ENCODE results near the gene CEP250. TPM values are rescaled to one million over a fixed set of nuclear protein-coding genes. Genes with fewer than 3 reads are reported as not detected.
"Not testable (repeated sequence)": the region's sequence is repeated elsewhere in the genome, so short reads cannot be mapped to it uniquely, and the experiment has no call there.

CEP250 gene
- total RNA-seq, 1 donor from 2014 or later: 15.9 TPM

DNA sequence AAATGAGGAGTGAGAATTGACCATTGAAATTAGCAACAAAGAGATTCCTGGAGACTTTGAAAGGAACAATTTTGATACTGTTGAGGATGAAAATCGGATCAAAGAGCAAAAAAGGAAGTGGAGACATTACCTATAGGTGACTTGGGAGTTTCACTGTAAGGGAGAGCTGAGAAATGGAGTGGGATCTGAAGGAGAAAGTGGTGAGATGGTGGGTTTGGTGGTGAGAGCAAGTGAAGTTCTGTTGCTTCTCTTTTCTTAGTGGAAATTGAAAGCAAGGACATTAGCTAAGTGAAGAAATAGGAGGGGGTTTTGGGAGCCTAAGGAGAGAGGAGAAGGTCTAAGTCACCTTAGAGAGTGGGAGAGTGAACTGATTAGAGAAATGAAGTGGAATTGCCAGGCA lies 90.7 kb downstream of the CEP250 start:
- intact Hi-C loops (cut with DNase I): no loop called here
- no peak for ATAC-seq
- DNase-seq (ENCODE audit: missing footprints): no peak

DNA sequence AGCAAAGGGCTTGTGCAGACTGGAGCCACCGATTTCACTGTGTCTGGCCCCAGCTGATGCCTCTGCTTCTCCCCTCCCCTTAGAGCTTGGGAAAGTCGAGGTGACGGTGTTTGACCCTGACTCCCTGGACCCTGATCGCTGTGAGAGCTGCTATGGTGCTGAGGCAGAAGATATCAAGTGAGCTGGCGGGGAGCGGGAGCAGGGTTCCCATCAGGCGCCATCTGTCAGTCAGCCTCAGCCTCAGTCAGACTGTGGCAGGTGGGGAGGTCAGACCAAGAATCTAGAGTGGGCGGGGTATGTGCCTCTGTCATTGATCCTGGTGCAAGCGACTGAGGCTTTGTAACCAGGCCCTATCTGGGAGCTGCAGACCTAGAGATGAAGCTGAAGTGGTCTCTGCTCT lies 91.9 kb downstream of the CEP250 start:
- no peak for DNase-seq (ENCODE audit: missing footprints)
- no peak for ATAC-seq
- intact Hi-C loops (cut with DNase I): no loop called here

DNA sequence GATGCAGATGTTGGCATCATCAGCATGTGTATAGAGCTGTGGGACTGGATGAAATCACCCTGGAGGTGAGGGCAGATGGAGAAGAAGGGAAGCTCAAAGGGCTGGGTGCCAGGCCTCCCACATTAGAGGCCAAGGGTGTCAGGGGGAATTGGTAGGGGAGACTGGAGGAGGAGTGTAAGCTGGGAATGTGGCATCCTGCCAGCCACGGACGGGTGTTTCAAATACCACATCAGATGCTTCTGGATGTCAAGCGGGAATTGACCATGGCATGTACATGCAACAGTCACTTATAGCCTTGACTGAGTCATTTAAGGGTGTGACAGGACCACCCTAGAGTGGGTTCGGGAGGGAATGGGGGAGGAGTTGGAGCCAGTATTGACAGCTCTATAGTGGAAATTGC lies 96.1 kb downstream of the CEP250 start:
- DNase-seq (ENCODE audit: missing footprints) (no peak), ATAC-seq (no peak)
- intact Hi-C loops (cut with DNase I): no loop called here

DNA sequence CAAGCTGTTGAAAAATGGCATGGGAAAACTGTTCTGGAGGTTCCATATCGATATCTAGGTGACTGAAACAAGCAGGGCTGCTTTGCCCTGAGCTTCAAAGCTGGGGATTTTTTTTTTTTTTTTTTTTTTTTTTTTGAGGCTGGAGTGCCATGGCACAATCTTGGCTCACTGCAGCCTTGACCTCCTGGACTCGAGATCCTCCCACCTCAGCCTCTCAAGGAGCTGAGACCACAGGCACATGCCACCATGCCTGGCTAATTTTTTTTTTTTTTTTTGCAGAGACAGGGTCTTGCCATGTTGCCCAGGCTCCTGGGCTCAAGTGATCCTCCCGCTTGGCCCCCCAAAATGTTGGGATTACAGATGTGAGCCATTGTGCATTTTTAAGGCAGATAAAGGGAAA lies 97.5 kb downstream of the CEP250 start:
- DNase-seq (ENCODE audit: missing footprints) (no peak), ATAC-seq (no peak)
- intact Hi-C loops (cut with DNase I): no loop called here

DNA sequence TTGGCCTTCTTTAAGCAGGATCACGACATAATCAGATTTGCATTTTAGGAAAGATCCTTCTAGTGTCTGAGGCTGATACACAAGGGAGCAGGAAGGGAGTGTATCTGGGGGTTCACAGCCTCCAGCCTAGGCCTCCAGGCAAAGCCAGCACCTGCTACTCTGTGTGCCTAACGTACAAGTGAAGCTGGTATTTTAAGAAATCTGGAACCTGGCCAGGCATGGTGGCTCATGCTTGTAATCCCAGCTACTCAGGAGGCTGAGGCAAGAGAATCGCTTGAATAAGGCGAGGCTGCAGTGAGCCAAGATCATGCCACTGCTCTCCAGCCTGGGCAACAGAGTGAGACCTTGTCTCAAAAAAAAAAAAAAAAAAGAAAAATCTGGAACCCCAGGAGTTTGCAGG lies 100.1 kb downstream of the CEP250 start:
- DNase-seq (ENCODE audit: missing footprints); intact Hi-C loops (cut with DNase I); ATAC-seq: not testable (repeated sequence)

DNA sequence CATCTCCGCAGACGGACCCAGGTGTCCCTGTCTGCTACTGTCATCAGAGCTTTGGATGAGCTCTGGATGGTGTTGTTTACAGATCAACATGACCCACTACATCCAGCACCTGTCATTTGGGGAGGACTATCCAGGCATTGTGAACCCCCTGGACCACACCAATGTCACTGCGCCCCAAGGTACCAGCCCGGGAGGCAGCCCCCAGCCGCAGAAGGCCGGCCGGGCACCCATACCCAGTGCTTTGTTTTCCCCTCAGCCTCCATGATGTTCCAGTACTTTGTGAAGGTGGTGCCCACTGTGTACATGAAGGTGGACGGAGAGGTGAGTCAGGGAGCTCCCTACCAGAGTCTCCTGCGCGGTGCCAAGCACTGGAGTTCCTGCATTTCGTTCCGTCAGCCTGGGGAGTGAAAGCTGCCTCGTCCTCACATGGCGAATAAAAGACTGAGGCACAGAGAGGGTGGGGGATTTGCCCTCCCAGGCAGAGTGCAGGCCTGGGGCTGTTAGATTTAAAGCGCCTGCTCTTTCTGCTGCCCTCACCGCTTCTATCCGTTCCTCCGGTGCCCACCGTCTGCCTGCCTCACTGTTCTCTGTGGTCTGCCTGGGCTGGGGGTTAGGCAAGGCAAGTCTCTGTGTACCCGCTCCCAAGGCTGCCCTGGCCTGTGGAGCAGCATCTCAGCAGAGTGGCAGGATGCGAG lies 100.7 kb downstream of the CEP250 start:
- intact Hi-C loops (cut with DNase I): no loop called here
- ATAC-seq: no peak
- DNase-seq (ENCODE audit: missing footprints): no peak

DNA sequence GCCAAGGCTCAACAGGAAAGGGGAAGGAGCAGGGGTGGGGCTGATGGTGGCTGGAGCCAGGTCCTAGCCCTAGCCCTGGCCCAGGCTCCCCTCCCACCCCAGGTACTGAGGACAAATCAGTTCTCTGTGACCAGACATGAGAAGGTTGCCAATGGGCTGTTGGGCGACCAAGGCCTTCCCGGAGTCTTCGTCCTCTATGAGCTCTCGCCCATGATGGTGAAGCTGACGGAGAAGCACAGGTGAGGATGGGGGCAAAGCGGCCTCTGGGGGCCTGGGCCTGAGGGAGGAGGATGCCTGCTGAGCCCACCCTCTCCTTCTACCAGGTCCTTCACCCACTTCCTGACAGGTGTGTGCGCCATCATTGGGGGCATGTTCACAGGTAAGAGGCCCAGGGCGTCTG lies 101.5 kb downstream of the CEP250 start:
- intact Hi-C loops (cut with DNase I): no loop called here
- DNase-seq (ENCODE audit: missing footprints): no peak
- ATAC-seq: no peak

- DNase-seq (ENCODE audit: missing footprints) (no peak), ATAC-seq (no peak)
- intact Hi-C loops (cut with DNase I): no loop called here
These were observed 103.1 kb downstream of the CEP250 start for GRCh38 chr20:35558451-35558850.

DNA sequence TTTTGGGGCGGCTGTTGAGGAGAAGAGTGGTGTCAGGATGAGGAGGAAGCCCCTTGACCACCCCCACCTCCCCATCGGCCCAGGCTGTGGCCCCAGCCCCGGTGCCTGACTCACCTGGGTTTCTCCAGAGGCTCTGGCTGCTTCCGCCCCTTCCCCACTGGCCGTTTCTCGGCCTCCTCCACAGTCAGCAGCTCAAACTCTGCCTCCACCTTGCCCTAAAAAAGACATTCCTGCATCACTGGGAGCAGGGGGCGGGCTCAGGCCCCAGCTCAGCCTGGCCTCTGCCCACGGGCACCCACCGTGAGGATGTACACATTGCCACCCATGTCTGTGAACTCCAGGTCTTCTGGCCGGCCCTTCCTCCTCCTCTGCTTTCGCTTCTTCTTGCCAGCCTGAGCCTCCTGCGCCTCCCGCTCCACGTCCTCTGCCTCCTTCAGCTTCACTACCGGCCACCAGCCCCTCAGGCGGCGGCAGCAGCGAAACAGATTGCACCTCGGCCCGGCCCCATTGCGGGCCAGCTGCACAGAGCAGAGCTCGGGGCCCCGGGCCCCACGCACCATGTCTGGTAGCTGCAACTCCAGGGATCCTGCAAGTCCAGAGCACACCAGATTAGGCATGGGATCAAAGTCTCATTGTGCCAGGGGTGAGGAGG lies 103.8 kb downstream of the CEP250 start:
- intact Hi-C loops (cut with DNase I): no loop called here
- ATAC-seq (no peak), DNase-seq (ENCODE audit: missing footprints) (no peak)

DNA sequence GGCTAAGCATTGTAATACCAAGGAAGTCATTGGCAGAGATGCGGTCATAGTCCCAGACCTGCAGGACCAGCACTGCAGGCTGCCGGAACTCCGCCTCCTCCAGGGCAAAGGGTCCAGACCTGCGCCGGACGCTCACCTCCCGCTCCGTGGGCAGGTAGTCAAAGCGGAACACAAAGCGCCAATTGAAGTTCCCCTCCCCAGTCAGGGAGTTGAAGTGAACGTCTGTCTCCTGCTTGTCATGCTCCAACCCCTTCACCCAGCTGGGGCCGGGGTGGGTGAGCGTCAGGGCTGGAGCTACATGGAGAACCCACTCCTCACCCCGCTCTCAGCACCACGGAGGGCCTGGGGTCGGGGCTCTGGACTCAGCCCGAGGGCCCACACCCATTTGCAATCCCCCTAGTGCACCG lies 104.7 kb downstream of the CEP250 start:
- intact Hi-C loops (cut with DNase I): no loop called here
- DNase-seq (ENCODE audit: missing footprints): no peak
- ATAC-seq: no peak

DNA sequence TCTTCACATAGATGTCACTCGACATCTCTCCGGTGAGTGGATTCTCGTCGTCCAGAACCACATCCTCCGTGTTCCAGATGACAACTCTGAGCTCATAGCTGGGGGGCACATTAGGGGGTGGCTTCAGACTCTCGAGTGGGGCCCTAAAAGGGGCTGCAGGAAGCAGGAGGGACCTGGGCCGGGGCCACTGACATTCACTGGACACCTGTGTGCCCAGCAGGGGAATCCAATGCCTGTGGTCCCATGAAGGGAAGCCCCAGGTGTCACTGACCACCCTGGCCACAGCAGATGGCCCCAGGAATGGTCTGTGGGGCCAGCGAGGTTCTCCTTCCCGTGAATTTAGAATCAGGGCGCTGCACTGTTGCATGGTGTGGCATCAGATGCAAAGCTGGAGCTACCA lies 105.1 kb downstream of the CEP250 start:
- ATAC-seq (no peak), DNase-seq (ENCODE audit: missing footprints) (no peak)
- intact Hi-C loops (cut with DNase I): no loop called here

- no peak for DNase-seq (ENCODE audit: missing footprints)
- intact Hi-C loops (cut with DNase I): no loop called here
- peak; percentile 56 for ATAC-seq
These were observed 105.9 kb downstream of the CEP250 start for GRCh38 chr20:35561268-35561667.

DNA sequence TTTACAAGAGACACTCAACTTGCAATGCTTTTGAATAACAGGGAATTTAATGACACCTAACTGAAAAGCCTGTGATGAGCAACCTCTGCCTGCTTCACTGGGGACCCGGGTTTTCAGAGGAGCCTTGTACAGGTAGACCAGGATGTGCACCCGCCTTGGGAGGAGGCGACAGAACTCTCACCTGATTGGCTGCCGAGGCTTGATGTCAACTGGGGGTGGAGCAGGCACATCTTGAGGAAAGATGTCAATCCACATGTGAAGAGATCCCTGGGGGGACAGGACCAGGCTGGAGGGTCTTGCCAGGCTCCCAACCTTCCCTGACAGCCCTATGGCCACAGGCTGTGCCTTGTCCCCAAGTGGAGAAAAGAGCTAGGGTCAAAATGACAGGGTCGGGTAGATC lies 106.3 kb downstream of the CEP250 start:
- intact Hi-C loops (cut with DNase I): no loop called here
- DNase-seq (ENCODE audit: missing footprints): no peak
- no peak for ATAC-seq

- DNase-seq (ENCODE audit: missing footprints): no peak
- intact Hi-C loops (cut with DNase I): no loop called here
- no peak for ATAC-seq
These were observed 107.2 kb downstream of the CEP250 start for GRCh38 chr20:35562541-35563110.

DNA sequence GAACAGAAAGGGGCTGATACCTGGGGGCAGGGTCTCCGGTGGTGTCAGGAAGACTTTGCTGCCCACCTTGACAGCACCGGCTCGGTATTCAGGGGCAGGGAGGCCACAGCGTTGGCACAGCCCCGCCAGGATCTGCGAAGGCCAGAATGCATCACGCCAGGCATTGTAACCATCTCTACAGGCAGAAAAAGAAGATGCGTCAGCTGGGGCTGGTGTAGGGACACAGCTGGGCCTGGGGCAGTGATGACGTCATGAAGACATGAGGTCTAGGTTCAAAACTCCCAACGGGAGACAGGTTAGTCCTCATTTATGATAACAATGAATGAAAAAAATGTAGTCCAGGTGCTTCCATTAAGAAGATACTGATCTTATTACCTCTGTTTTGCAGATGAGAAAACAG lies 108.4 kb downstream of the CEP250 start:
- DNase-seq (ENCODE audit: missing footprints) (no peak), ATAC-seq (no peak)
- intact Hi-C loops (cut with DNase I): no loop called here

- no peak for DNase-seq (ENCODE audit: missing footprints)
- intact Hi-C loops (cut with DNase I): no loop called here
- no peak for ATAC-seq
These were observed 109.5 kb downstream of the CEP250 start for GRCh38 chr20:35564905-35565304.

DNA sequence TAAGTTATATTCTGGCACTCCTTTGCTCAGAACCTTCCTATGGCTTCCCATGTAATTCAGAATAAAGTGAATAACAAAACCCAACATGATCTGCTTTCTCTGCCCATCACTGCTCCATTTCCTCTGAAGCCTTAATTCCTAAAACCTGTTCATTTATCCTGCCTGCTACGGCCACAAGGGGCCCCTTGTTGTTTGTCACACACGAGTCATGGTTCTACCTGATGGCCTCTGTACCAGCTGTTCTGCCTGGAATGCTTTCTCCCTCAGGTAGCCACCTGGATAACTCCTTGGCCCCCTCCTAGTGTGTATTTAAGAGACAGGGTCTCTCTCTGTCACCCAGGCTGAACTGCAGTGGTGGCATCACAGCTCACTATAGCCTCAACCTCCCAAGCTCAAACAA lies 113.2 kb downstream of the CEP250 start:
- intact Hi-C loops (cut with DNase I): no loop called here
- no peak for ATAC-seq
- DNase-seq (ENCODE audit: missing footprints): no peak

All from Right ventricle myocardium inferior (tissue), 1 donor.